GM18870 (cell line): ENCODE data around the gene GALNS.
"Not testable (repeated sequence)": the region's sequence is repeated elsewhere in the genome, so short reads cannot be mapped to it uniquely, and the experiment has no call there.

Experiments used
- ATAC-seq: cut with Tn5 transposase; IDR thresholded peaks from one replicate; pipeline ENCODE4 v1.9.1; 2021; ENCODE audit warnings: moderate library complexity; ENCODE audit not compliant: unreplicated experiment

The GALNS gene

DNA sequence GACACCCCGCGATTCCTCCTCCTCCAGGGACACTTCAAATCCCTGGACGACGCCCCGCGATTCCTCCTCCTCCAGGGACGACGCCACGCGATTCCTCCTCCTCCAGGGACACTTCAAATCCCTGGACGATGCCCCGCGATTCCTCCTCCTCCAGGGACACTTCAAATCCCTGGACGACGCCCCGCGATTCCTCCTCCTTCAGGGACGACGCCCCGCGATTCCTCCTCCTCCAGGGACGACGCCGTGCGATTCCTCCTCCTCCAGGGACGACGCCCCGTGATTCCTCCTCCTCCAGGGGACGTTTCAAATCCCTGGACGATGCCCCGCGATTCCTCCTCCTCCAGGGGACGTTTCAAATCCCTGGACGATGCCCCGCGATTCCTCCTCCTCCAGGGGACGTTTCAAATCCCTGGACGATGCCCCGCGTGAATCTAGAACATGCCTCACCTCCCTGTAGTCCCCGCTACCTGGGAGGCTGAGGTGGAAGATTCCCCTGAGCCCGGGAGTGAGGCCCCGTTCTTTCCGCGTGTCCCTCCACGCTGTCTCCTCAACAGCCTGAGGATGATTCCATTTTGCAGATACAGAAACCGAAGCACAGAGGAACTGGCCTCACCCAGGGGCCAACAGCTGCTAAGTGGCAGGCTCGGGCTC is 33.1 kb upstream of the GALNS start:
- ATAC-seq, result not testable (repeated sequence)

GRCh38 chr16:88888461-88889387 is 32.0 kb upstream of the GALNS start:
- no peak for ATAC-seq

GRCh38 chr16:88888057-88888456 is 31.3 kb upstream of the GALNS start:
- ATAC-seq, result no peak

- ATAC-seq, result no peak
Observed at GRCh38 chr16:88886845-88887521, 30.2 kb upstream of the GALNS start.

GRCh38 chr16:88886420-88886844 is 29.7 kb upstream of the GALNS start:
- ATAC-seq, result no peak

GRCh38 chr16:88885693-88886280 is 29.0 kb upstream of the GALNS start:
- ATAC-seq, result no peak

DNA sequence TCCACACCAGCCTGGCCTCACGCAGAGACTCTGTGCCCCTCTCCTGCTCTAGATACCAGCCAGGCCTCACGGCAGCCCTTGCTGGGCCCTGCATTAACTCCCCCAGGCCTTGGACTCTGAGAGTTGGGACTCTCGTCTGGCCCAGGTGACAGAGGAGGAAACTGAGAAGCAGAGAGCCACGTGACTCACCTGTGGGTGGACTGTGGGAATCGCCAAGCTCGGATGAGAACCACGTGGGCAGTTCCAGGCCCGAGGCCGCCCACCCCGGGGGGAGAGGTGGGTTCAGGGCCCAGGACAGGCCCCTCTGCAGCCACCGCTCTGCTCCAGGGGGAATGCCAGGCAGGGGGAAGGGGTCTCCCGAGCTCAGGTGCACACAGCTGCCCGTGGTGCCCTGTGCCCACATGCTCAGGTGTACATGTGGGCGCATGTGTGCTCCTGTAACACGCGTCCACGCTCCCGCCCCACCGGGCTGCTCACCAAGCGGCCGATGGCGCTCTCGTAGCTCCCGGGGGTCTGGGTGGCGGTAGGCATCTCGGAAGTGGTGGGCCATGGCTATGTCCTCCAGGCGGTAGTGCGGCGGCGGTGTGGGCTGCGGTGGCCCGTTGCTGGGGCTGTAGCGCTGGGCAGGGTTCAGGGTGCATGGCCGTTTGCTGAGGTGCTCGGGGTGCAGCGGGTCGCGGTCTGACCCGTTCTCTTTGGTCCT is 28.0 kb upstream of the GALNS start:
- ATAC-seq, result no peak

DNA sequence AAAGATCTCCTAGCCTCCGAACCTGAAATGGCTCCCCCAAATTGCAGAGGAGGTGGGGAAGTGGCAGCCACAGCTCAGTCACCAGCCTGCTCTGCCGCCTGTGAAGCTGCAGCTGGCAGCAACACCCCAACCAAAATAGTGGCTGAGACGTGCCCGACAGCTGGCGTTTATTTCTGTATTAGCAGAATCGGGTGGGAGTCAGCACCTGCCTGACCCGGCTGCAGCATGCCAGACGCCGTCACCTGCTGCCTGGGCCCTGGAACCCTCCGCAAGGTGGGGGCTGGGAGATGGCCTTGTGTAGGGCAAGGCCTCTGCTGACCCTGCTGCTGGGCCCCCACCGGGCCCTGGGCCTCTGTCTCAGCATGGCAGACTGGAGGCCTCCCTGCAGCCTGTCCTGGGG is 27.2 kb upstream of the GALNS start:
- ATAC-seq, result no peak

DNA sequence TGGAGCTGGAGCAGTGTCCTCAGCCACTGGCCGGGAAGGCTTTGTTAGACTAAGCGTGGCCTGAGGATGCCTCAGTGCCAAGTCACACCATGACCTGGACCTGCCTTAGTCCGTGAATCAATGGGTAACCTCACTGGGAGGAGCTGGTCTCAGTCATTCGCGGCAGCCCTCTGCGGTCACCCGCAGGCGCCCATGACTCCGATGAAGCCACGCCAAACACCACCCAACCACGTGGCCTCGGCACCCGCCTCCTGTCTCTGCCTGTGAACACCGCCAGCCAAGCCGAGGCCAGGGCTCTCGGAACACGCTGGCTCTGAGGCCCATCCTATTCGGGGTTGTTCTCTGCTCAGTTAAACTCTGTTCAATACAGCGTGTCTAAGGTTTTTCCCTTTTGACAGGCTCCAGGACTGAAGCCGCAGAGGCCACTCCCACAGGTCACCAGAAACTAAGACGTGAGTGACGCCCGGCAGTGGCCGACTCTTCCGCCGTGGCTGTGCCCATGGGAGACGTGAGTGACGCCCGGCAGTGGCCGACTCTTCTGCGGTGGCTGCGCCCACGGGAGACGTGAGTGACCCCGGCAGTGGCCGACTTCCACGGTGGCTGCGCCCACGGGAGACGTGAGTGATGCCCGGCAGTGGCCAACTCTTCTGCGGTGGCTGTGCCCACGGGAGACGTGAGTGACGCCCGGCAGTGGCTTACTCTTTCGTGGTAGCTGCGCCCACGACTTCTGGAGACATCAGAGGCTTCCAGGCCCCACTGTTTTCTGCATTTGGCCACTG is 26.6 kb upstream of the GALNS start:
- no peak for ATAC-seq

GRCh38 chr16:88882358-88883030 is 25.7 kb upstream of the GALNS start:
- ATAC-seq, result no peak

DNA sequence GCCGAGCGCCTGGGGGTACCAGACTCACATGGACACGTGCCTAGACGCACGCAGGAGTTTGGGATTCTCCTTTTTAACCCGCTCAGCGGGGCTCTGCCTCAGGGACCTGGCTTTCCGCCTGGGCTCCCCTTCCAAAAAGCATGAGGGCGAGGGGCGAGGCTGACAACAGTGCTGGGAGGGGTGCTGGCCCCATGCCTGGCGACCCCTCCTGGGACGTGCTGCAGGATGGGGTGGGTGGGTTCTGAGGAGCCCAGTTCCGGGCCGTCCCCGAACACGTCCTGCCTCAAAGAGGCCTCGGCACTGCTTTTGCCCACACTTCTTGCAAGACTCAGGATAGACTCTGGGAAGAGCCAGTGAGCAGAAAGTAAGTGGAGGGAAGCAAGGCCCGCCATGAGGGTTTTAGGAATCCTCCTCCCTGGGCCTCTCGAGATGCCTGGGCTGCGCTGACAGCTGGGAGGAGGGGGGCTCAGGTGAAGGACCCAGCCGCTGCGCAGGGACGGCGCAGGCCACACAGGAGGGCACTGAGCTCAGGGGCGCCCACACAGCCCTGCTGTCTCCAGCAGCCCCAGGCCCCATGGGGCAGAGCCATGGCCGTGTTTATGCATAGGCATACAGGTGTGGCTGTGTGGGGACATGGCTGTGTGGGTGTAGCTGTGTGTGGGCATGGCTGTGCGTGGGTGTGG is 25.1 kb upstream of the GALNS start:
- ATAC-seq, result no peak

DNA sequence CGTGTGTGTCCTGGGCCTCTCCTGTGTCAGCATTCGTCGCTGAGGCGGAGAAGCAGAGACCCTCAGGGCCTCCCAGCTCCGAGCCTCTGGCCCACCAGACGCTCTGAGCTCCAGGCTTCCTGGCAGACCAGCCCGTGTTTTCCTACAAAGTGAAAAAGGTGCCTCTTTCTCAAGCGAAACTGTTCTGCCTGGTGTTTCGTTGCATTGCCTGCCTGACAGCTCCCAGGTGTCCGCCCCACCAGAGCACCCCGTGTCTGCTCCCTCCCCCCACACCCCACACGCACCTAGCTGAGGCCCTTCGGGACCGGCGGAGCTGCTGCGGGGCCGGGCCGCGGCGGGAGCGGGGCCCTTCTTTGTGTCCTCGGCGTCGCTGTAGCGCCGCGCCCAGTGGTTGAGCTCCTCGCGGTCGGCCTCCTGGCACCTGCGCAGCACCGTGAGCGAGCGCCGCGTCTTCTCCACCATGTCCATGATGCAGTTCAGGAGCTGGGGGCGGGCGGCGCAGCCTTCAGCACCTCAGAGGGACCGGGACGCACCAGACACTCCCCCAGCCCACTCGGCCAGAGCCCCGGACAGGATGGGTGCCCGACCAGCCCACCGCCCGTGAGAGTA is 24.4 kb upstream of the GALNS start:
- no peak for ATAC-seq

DNA sequence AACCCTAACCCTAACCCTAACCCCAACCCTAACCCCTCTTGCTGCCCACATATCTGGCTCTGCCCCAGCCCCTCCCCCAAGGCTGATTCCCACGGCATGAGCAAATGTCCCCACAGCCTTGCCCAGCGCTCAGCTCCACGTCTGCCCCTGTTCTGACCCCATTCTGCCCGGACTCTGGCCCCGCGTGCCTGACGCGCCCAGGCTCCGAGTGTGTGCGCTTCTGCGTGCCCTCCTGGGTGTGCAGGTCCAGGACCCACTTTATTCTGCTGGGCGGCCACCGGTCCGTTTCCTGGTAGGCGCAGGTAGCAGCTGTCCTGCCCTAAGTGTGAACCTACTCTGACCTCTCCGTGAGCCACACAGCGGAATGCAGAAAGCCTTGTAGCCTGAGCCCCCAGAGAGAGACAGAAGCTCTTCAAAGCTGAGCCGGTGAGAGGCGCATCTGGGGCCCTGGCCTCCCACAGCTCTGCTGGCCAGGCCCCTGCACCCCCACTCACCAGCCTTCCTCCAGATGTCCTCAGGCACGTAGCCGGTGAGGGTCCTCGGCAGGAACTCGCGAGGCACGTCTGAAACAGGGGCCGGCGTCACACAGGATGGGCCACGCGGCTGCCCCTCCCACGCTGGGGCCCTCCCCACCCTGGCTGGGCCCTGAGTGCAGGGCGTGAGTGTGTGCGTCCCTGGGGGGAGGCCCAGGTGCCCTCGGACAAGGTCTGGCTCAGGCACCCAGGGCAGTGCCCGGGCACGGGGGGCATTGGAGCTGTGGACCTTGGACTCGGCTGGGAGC is 23.7 kb upstream of the GALNS start:
- ATAC-seq, result no peak

GRCh38 chr16:88879788-88880055 is 23.0 kb upstream of the GALNS start:
- no peak for ATAC-seq

GRCh38 chr16:88878967-88879787 is 22.4 kb upstream of the GALNS start:
- no peak for ATAC-seq

DNA sequence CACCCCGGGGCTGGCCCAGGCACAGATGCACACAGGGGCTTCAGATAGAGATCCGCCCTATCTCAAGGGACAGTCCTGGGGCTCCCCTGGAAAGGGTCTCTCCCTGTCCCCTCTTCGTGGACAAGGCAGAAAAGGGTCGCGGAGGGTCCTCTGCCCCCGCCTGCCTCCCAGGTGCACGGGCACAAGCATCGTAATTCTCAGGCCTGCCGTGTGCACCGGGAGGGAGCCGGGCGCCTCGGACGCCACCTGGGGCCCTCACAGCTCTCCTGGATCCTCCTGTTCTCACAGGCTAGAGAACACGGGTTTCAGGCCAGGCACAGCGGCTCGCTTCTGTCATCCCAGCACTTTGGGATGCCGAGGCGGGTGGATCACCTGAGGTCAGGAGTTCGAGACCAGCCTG is 21.6 kb upstream of the GALNS start:
- ATAC-seq, result no peak
